ENCODE measurements around the gene SLC13A2. TPM values are rescaled to one million over a fixed set of nuclear protein-coding genes. Genes with fewer than 3 reads are reported as not detected.

Gene SLC13A2
- total and polyA plus RNA-seq, 12 donors, result 0.03 to 1.6 (median 0.05) TPM; not detected in 9

- no peaks in the 10 kb centered on the region for H3K4me1 ChIP-seq (replicated peaks in 1 of 2)
- no peaks in the 10 kb centered on the region for H3K36me3 ChIP-seq (replicated peaks in 1 of 2)
- WGBS, 4 donors, result 59 to 68% (median 65%) methylated on average over 4 of the region's 4 CpGs
- intact Hi-C loops (cut with DNase I), result loop anchor here (2.0 to 10.0 kb wide), 2 partner anchors 48 to 122 kb away; partner anchors contain the start of gene RSKR (in 1 of the 2)
- H3K9me3 ChIP-seq (replicated peaks in 1 of 3), result no peaks in the 10 kb centered on the region
- H3K27me3 ChIP-seq, result peaks cover 7% of the 10 kb centered on the region
- no peak overlapping the region for H3K4me3 ChIP-seq
- DNase-seq, result no peak
- H3K27ac ChIP-seq, result no peak overlapping the region
- no peak for TF ChIP-seq POLR2A (IDR thresholded peaks at IDR 0.05)
Measured at GRCh38 chr17:28492352-28493310, 19.2 kb downstream of the SLC13A2 start.

DNA sequence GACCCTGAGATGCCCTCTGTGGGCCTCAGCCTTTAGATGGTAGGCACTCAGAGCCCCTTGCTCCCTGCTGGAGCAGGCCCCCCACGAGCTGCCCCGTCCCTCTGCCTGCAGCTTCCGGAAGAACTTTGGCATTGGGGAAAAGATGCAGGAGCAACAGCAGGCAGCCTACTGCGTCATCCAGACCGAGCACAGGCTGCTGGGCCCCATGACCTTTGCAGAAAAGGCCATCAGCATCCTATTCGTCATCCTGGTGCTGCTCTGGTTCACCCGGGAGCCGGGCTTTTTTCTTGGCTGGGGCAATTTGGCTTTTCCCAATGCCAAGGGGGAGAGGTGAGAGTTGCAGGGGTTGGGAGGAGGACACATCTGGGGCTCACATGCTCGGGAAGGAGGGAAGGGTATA lies 20.0 kb downstream of the SLC13A2 start:
- H3K27me3 ChIP-seq, result peaks cover 7% of the 10 kb centered on the region

DNA sequence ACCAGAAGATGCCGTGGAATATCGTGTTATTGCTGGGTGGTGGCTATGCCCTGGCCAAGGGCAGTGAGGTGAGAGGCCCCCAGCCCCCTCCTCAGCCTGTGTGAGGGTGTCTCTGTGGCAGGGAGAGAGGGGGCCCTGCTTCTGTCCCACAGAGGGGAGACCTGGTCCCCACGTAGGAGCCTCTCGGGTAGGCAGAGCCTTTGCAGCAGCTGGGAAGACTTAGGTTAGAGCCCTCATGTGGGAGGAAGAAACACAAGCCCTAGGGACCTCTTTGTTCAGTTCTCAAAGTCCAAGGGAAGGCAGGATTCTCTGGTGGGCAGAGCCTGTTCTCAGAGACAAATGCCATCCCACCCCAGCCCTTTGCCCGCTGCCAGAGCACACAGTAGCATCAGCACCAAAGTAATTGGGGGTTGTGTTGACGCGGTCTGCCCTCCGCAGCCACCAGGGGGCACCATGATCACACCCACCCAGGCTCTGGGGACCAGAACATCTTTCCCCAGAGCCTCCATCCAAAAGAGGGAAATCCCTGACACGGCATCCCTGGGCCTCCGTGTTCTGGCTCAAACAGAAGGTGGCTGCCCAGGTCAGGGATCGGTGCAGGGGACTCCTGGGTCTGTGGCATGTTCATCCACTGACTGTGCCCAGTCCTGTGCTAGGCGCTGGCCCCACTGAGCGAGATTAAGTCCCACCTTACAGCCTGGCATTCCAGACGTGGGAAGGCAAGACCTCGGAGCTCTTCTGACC lies 21.2 kb downstream of the SLC13A2 start:
- TF ChIP-seq CTCF (IDR thresholded peaks at IDR 0.05), result peak; percentile 76 to 89 (median 83)
- no peak for TF ChIP-seq POLR2A (IDR thresholded peaks at IDR 0.05)
- H3K9me3 ChIP-seq (replicated peaks in 1 of 3), result no peaks in the 10 kb centered on the region
- no peaks in the 10 kb centered on the region for H3K36me3 ChIP-seq (replicated peaks in 1 of 2)
- no peak overlapping the region for H3K27ac ChIP-seq
- WGBS, 4 donors, result 29 to 36% (median 33%) methylated on average over 10 to 15 of the region's 15 CpGs
- intact Hi-C loops (cut with DNase I), result loop anchor here (2.0 to 10.0 kb wide), 3 partner anchors 38 to 120 kb away; partner anchors contain the start of gene RSKR (in 2 of the 2)
- H3K4me3 ChIP-seq, result no peak overlapping the region
- peak; percentile 59 to 84 (median 76) for DNase-seq
- H3K4me1 ChIP-seq (replicated peaks in 1 of 2), result no peaks in the 10 kb centered on the region
- peaks cover 7% of the 10 kb centered on the region for H3K27me3 ChIP-seq

More for the DNA sequence above, 20.0 kb downstream of the SLC13A2 start:
- no peaks in the 10 kb centered on the region for H3K4me1 ChIP-seq (replicated peaks in 1 of 2)
- DNase-seq, result peak in 2 of 7 donors; percentile 17 to 34
- H3K9me3 ChIP-seq (replicated peaks in 1 of 3), result no peaks in the 10 kb centered on the region
- 30 to 38% (median 33%) methylated on average over 4 to 9 of the region's 9 CpGs for WGBS, 4 donors
- intact Hi-C loops (cut with DNase I), result loop anchor here (2.0 to 10.0 kb wide), 2 partner anchors 47 to 121 kb away; partner anchors contain the start of gene RSKR (in 1 of the 2)
- H3K4me3 ChIP-seq, result no peak overlapping the region
- H3K27ac ChIP-seq, result no peak overlapping the region
- TF ChIP-seq POLR2A (IDR thresholded peaks at IDR 0.05) (no peak), CTCF (IDR thresholded peaks at IDR 0.05) (no peak)
- no peaks in the 10 kb centered on the region for H3K36me3 ChIP-seq (replicated peaks in 1 of 2)

DNA sequence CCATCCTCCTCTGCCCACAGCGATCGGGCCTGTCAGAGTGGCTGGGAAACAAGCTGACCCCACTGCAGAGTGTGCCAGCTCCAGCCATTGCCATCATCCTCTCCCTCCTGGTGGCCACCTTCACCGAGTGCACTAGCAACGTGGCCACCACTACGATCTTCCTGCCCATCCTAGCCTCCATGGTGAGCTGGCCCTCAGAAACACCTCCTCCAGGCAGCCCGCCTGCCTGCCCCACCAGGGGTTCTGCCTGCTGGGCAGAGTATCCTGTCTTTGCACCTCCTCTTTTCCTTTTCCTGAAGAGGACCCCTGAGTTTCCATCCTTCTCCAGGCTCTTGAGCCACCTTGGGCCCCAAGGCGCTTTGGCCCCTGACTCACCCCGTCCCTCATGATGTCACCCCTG lies 22.2 kb downstream of the SLC13A2 start:
- Histone ChIP-seq H3K27me3 (peaks cover 7% of the 10 kb centered on the region), H3K9me3 (replicated peaks in 1 of 3) (no peaks in the 10 kb centered on the region), H3K4me3 (no peak overlapping the region), H3K4me1 (replicated peaks in 1 of 2) (no peaks in the 10 kb centered on the region), H3K27ac (no peak overlapping the region), H3K36me3 (replicated peaks in 1 of 2) (no peaks in the 10 kb centered on the region)
- DNase-seq, result no peak
- intact Hi-C loops (cut with DNase I), result loop anchor here (2.0 to 10.0 kb wide), 3 partner anchors 37 to 119 kb away; partner anchors contain the start of gene RSKR (in 2 of the 2)
- TF ChIP-seq POLR2A (IDR thresholded peaks at IDR 0.05) (no peak), CTCF (IDR thresholded peaks at IDR 0.05) (no peak)
- WGBS, 4 donors, result 75 to 89% (median 83%) methylated on average over 6 to 8 of the region's 8 CpGs

All from adrenal gland (tissue), 12 donors.